ENCODE data around the gene PLEKHA1.

- no peak for TF ChIP-seq CTCF (IDR thresholded peaks at IDR 0.05)
- no peak for TF ChIP-seq POLR2A (IDR thresholded peaks at IDR 0.05)
Observed at GRCh38 chr10:122402548-122403131, 28.1 kb downstream of the PLEKHA1 start.

Data from adrenal gland (tissue), 5 donors.